RWPE1 (cell line): ENCODE measurements around the gene USP47.

Experiments
- CTCF ChIA-PET: fragments of 350-600 bp; sonication (Branson Sonifier 250); formaldehyde crosslinking; extraction: SDS; loops from one replicate; lab custom pipeline; 2021; lab: Yijun Ruan, JAX
- POLR2A ChIA-PET: fragments of 400-600 bp; formaldehyde crosslinking; extraction: SDS; loops from one replicate; lab custom pipeline; 2020; ENCODE audit warnings: antibody characterized with exemption; ENCODE audit not compliant: low non-redundant PET; lab: Yijun Ruan, JAX
- DNase-seq: peaks from one replicate; pipeline ENCODE4 v3.0.0; 2012; ENCODE audit warnings: low spot score
- H3K27ac ChIP-seq: fragments of 450-650 bp; 2 replicates; pipeline ENCODE4 v1.5.1; 2017
- TF ChIP-seq, protein P1 (sequence below): fragments of 450-650 bp; conservative IDR thresholded peaks from 2 replicates; pipeline ENCODE4 v1.5.1; 2017; ENCODE audit warnings: low read depth, mild to moderate bottlenecking

Gene USP47

DNA sequence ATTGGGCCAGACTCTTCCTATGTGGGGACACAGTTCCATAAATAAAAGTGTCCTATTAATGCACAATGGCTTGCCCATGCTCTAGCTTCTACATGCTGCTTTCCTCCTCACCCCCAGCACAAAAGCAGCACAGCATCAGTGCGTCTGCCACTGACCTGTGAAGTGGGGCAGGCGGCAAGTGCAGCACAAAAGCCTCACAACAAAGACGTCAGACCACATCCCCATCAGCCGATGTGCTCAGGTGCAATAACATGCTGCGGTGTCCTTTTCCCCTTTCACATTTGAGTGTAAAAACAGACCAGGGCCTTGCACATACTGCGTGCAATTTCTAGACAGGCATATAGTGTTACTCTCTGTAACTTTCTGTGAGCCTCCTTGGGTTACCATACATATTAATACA is 153.8 kb downstream of the USP47 start:
- ChIA-PET POLR2A (no interaction called here), CTCF (interaction anchor here (0.7 kb wide), 1 partner anchor 286 kb away, joined by 5 read pairs; no protein-coding TSS in a partner anchor)
- no peak for DNase-seq
- peak overlapping the region; percentile 87 for H3K27ac ChIP-seq
- TF ChIP-seq, protein P1, sequence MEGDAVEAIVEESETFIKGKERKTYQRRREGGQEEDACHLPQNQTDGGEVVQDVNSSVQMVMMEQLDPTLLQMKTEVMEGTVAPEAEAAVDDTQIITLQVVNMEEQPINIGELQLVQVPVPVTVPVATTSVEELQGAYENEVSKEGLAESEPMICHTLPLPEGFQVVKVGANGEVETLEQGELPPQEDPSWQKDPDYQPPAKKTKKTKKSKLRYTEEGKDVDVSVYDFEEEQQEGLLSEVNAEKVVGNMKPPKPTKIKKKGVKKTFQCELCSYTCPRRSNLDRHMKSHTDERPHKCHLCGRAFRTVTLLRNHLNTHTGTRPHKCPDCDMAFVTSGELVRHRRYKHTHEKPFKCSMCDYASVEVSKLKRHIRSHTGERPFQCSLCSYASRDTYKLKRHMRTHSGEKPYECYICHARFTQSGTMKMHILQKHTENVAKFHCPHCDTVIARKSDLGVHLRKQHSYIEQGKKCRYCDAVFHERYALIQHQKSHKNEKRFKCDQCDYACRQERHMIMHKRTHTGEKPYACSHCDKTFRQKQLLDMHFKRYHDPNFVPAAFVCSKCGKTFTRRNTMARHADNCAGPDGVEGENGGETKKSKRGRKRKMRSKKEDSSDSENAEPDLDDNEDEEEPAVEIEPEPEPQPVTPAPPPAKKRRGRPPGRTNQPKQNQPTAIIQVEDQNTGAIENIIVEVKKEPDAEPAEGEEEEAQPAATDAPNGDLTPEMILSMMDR: no peak

GRCh38 chr11:11996321-11997048 is 154.7 kb downstream of the USP47 start:
- ChIA-PET CTCF (interaction anchor here (0.7 kb wide), 1 partner anchor 1084 kb away, joined by 3 read pairs; no protein-coding TSS in a partner anchor), POLR2A (no interaction called here)
- no peak for DNase-seq
- TF ChIP-seq, protein P1: no peak
- H3K27ac ChIP-seq: peak overlapping the region; percentile 79

DNA sequence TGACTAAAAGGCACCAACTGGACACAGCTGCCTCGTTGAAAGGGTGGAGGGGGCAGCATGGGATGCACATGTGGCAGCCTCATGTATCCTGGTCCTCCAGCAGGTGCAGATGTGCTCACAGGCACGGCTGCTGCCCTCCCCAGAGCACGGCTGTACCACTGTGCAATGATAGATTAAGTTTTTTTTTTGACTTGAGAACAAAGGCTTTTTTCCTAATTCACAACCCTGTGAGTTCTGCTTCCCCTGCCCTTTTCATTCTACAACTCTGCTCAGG is 155.2 kb downstream of the USP47 start:
- POLR2A ChIA-PET: no interaction called here
- CTCF ChIA-PET: no interaction called here
- peak overlapping the region; percentile 79 for H3K27ac ChIP-seq
- DNase-seq: no peak
- TF ChIP-seq, protein P1: no peak

DNA sequence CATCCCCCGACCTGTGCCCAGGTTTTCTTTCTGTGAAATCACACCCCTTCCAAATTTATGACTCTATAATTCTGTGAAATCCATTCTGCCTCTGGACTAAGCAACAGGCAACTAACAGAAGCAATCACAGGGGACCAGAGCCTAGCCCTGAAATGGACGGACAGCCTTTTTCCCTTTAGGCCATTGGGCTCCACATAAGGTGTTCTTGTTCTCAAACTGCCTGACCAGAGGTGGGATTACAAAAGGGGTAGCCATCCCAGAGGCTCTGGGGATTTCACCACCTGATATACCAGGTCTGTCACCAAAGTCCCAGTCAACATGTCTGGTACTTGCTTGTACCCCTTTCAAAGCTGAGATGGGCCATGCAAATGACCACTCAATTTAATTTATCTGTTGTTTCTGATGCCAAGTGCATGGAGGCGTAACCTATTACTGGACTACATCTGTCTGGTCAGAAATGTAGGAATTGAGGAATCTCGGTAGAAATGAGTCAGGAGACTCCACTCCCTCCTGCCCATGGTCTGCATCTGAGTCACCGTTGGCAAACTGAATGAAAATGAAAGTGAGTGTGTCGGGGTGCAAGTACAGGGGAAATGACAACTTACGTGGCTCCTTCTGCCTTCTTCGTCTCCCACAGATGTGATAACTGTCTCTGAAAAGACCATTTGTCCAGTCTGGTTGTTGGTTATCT is 156.5 kb downstream of the USP47 start:
- peak overlapping the region; percentile 79 for H3K27ac ChIP-seq
- CTCF ChIA-PET: no interaction called here
- TF ChIP-seq, protein P1: no peak
- POLR2A ChIA-PET: no interaction called here
- peak; percentile 93 for DNase-seq

DNA sequence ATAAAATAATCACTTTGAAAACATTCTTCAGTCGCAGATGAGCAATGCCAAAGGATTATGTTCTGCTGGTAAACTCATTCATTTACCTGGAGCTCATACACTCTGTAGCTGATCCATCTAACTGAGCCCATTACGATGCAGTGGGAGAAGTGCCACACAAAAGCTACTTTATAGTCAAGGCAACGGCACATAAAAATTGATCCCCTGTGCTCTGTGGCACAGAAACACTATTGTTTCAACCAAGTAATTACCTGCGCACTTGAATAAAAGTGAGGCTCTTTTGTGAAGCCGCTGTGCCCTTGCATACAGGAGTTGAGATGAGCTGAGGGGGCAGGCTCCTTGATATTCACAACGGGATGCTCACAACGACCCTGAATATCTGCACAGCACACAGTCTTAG is 159.4 kb downstream of the USP47 start:
- ChIA-PET CTCF (interaction anchor here (0.7 kb wide), 1 partner anchor 15 kb away, joined by 3 read pairs; no protein-coding TSS in a partner anchor), POLR2A (no interaction called here)
- DNase-seq: no peak
- H3K27ac ChIP-seq: peak overlapping the region; percentile 48; the same call in 1 of the 2 replicates
- TF ChIP-seq, protein P1: no peak

DNA sequence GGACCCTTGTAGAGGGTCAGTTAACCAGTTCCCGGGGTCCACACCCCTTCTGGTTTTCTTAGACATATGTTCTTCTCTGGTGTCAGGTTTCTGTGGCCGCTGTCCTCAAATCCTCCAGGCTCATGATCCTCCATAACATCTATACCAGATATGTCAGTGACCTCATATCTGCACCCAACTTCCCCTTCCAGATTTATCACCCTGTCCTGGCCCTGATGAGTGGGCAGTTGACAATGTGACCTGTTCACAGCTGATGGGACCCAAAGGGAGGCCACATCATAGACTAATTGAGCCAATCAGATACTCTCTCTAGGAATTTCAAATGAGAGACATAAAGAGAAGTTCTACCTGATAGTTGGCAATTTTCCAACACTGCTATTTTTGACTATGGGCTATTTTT is 161.6 kb downstream of the USP47 start:
- CTCF ChIA-PET: no interaction called here
- POLR2A ChIA-PET: no interaction called here
- no peak for DNase-seq
- TF ChIP-seq, protein P1: no peak
- H3K27ac ChIP-seq: peak overlapping the region; percentile 45
